Sigmoid colon (tissue), 7 donors: ENCODE results near the gene PSMB11. TPM values are rescaled to one million over a fixed set of nuclear protein-coding genes. Genes with fewer than 3 reads are reported as not detected.

ENCODE experiments used
- DNase-seq: peaks from one replicate; pipeline ENCODE4 v3.0.0-alpha.2; 2019
- H3K27ac ChIP-seq, 4 donors: fragments of 200-600 bp; sonication (generic); one replicate each; pipeline ENCODE4 v1.5.1; 2016 to 2019; ENCODE audit warnings: mild to moderate bottlenecking in 1 of 4
- H3K27me3 ChIP-seq, 3 donors: fragments of 200-600 bp; sonication (generic); one replicate each; pipeline ENCODE4 v1.5.1; 2019; ENCODE audit warnings: mild to moderate bottlenecking in 1 of 3
- H3K36me3 ChIP-seq, 4 donors: fragments of 200-600 bp; sonication (generic); one replicate each; pipeline ENCODE4 v1.5.1; 2016 to 2019
- H3K4me1 ChIP-seq, 4 donors: fragments of 200-600 bp; sonication (generic); one replicate each; pipeline ENCODE4 v1.5.1; 2017 to 2019
- H3K4me3 ChIP-seq, 4 donors: fragments of 200-600 bp; sonication (generic); one replicate each; pipeline ENCODE4 v1.5.1; 2017 to 2019; ENCODE audit warnings: mild to moderate bottlenecking in 2 of 4, moderate library complexity in 1 of 4
- H3K9me3 ChIP-seq, 4 donors: fragments of 200-600 bp in 3 of 4; sonication (generic) in 3 of 4; one replicate each; pipeline versions ENCODE4 v1.5.1 to v1.6.1; 2013 to 2019
- CTCF ChIP-seq, 4 experiments: fragments of 450-650 bp in 3 of 4; fragments of 200-600 bp in 1 of 4; IDR thresholded peaks; one replicate each; pipeline ENCODE4 v1.5.1; 2016 to 2019; ENCODE audit warnings: antibody characterized with exemption in 4 of 4, mild to moderate bottlenecking in 3 of 4, moderate library complexity in 2 of 4
- EP300 ChIP-seq, 4 donors: sonication (generic); formaldehyde crosslinking; IDR thresholded peaks; one replicate each; pipeline ENCODE4 v1.6.1; 2017; ENCODE audit warnings: antibody characterized with exemption in 4 of 4
- POLR2A ChIP-seq, 2 donors: fragments of 450-650 bp; IDR thresholded peaks; one replicate each; pipeline ENCODE4 v1.6.1; 2016; ENCODE audit warnings: antibody characterized with exemption in 2 of 2, mild to moderate bottlenecking in 2 of 2, moderate library complexity in 2 of 2
- POLR2AphosphoS5 ChIP-seq, 4 donors: sonication (generic); formaldehyde crosslinking; IDR thresholded peaks; one replicate each; pipeline ENCODE4 v1.6.1; 2017; ENCODE audit warnings: antibody characterized with exemption in 4 of 4
- WGBS, 2 donors: extraction: QIAGEN DNeasy Blood & Tissue Kit; methylation state at CpG; one replicate each; pipeline ENCODE4 v1.1.7; 2013; 5-methylcytosine and 5-hydroxymethylcytosine counted together
- intact Hi-C: fragments of 100-400 bp; cut with DNase I; formaldehyde crosslinking; loops from one replicate; pipeline ENCODE4 v1.15.1; 2023
- polyA plus RNA-seq, 3 donors: library from polyadenylated mRNA; stranded (reverse); fragments of 200-250 nt; gene quantifications; one replicate each; pipeline ENCODE4 v1.2.3, GENCODE V29; 2013
- total RNA-seq, 4 donors: library from RNA; depleted of rRNA; stranded (reverse); fragments of >200 nt; gene quantifications; one replicate each; pipeline ENCODE4 v1.1.0, GENCODE V29; 2016
- donor health status: healthy with polysubstance abuse.
- donor health status: Bipolar disorder and iron deficiency.
- donor health status: healthy.

PSMB11 gene
- total and polyA plus RNA-seq, 7 donors = 0.06 to 0.41 TPM; not detected in 5

- WGBS, 2 donors = 57 to 81% methylated on average over 2 of the region's 2 CpGs
- H3K27ac ChIP-seq = peak overlapping the region in 2 of 4 donors; percentile 97 to 99
- no peak for DNase-seq
- peaks cover 0 to 44% (median 38%) of the 10 kb centered on the region in 4 donors for H3K4me1 ChIP-seq
- TF ChIP-seq POLR2AphosphoS5 (IDR thresholded peaks at IDR 0.05) = no peak
- no peak for TF ChIP-seq CTCF (IDR thresholded peaks at IDR 0.05)
- TF ChIP-seq EP300 (IDR thresholded peaks at IDR 0.05) = no peak
- TF ChIP-seq POLR2A (IDR thresholded peaks at IDR 0.05) = no peak
- peaks cover 14 to 57% (median 31%) of the 10 kb centered on the region in 4 donors for H3K36me3 ChIP-seq
- no peaks in the 10 kb centered on the region for H3K27me3 ChIP-seq
- H3K9me3 ChIP-seq = no peaks in the 10 kb centered on the region
- intact Hi-C loops = loop anchor here (10.0 kb wide), 2 partner anchors 211 to 461 kb away; partner anchors contain the start of genes BCL2L2, PPP1R3E, THTPA and ZFHX2
- H3K4me3 ChIP-seq = peak overlapping the region in 3 of 4 donors; percentile 79 to 93 (median 87)
Measured at GRCh38 chr14:23093526-23093925, 51.5 kb downstream of the PSMB11 start.

Other genes with a start within 250 kb of the PSMB11 start
- 10 to 100 TPM; 16.1 to 23.5 (median 16.5) TPM for gene SLC7A7, start 226.8 kb upstream of the PSMB11 start, total RNA-seq
- 10 to 100 TPM; 15.6 to 22.7 (median 16.4) TPM for gene SLC7A7, start 226.8 kb upstream of the PSMB11 start, polyA plus RNA-seq
- 100 to 1,000 TPM in 1 of 4 donors, 10 to 100 TPM in 3; 54.6 to 333 (median 58.3) TPM for gene MRPL52, start 212.3 kb upstream of the PSMB11 start, total RNA-seq
- gene MRPL52, start 212.3 kb upstream of the PSMB11 start, polyA plus RNA-seq = 100 to 1,000 TPM in 2 of 3 donors, 10 to 100 TPM in 1; 64.3 to 117 (median 105) TPM
- gene MMP14, start 205.6 kb upstream of the PSMB11 start, total RNA-seq = 100 to 1,000 TPM in 3 of 4 donors, 10 to 100 TPM in 1; 86.6 to 140 (median 115) TPM
- 10 to 100 TPM; 21.0 to 85.4 (median 33.5) TPM for gene MMP14, start 205.6 kb upstream of the PSMB11 start, polyA plus RNA-seq
- gene LRP10, start 170.5 kb upstream of the PSMB11 start, total RNA-seq = 100 to 1,000 TPM in 2 of 4 donors, 10 to 100 TPM in 2; 75.3 to 124 (median 95.1) TPM
- 100 to 1,000 TPM in 1 of 3 donors, 10 to 100 TPM in 2; 34.4 to 139 (median 42.6) TPM for gene LRP10, start 170.5 kb upstream of the PSMB11 start, polyA plus RNA-seq
- 1 to 10 TPM in 1 of 4 donors, under 1 TPM in 2, not detected in 1; 0.71 to 1.4 (median 0.81) TPM for gene REM2, start 159.0 kb upstream of the PSMB11 start, total RNA-seq
- gene REM2, start 159.0 kb upstream of the PSMB11 start, polyA plus RNA-seq = under 1 TPM in 2 of 3 donors, not detected in 1; 0.60 to 0.96 TPM
- 1,000 to 10,000 TPM in 1 of 4 donors, 100 to 1,000 TPM in 3; 356 to 5,076 (median 594) TPM for gene RBM23, start 123.1 kb upstream of the PSMB11 start, total RNA-seq
- 10 to 100 TPM; 31.8 to 46.5 (median 40.8) TPM for gene RBM23, start 123.1 kb upstream of the PSMB11 start, polyA plus RNA-seq
- 10 to 100 TPM; 33.3 to 61.7 (median 44.7) TPM for gene PRMT5, start 112.8 kb upstream of the PSMB11 start, total RNA-seq
- 10 to 100 TPM; 33.3 to 66.7 (median 55.4) TPM for gene PRMT5, start 112.8 kb upstream of the PSMB11 start, polyA plus RNA-seq
- 10 to 100 TPM; 28.1 to 82.6 (median 59.8) TPM for gene HAUS4, start 85.1 kb upstream of the PSMB11 start, total RNA-seq
- 10 to 100 TPM; 37.8 to 46.7 (median 44.9) TPM for gene HAUS4, start 85.1 kb upstream of the PSMB11 start, polyA plus RNA-seq
- 1 to 10 TPM; 5.0 to 5.5 (median 5.1) TPM for gene AJUBA, start 59.7 kb upstream of the PSMB11 start, total RNA-seq
- 1 to 10 TPM in 2 of 3 donors, under 1 TPM in 1; 0.23 to 7.8 (median 6.0) TPM for gene AJUBA, start 59.7 kb upstream of the PSMB11 start, polyA plus RNA-seq
- gene C14orf93, start 32.1 kb upstream of the PSMB11 start, total RNA-seq = 10 to 100 TPM in 3 of 4 donors, 1 to 10 TPM in 1; 8.9 to 19.9 (median 12.9) TPM
- gene C14orf93, start 32.1 kb upstream of the PSMB11 start, polyA plus RNA-seq = 10 to 100 TPM in 2 of 3 donors, 1 to 10 TPM in 1; 7.4 to 11.9 (median 10.2) TPM
- 100 to 1,000 TPM; 113 to 179 (median 135) TPM for gene PSMB5, start 7.3 kb upstream of the PSMB11 start, total RNA-seq
- gene PSMB5, start 7.3 kb upstream of the PSMB11 start, polyA plus RNA-seq = 100 to 1,000 TPM; 132 to 145 (median 141) TPM
- gene CDH24, start 15.3 kb downstream of the PSMB11 start, total RNA-seq = 1 to 10 TPM; 2.0 to 7.5 (median 2.8) TPM
- gene CDH24, start 15.3 kb downstream of the PSMB11 start, polyA plus RNA-seq = 1 to 10 TPM in 1 of 3 donors, under 1 TPM in 2; 0.46 to 5.4 (median 0.60) TPM
- gene ACIN1, start 52.9 kb downstream of the PSMB11 start, total RNA-seq = 100 to 1,000 TPM in 1 of 4 donors, 10 to 100 TPM in 3; 79.9 to 129 (median 93.9) TPM
- 100 to 1,000 TPM in 1 of 3 donors, 10 to 100 TPM in 2; 37.8 to 114 (median 40.9) TPM for gene ACIN1, start 52.9 kb downstream of the PSMB11 start, polyA plus RNA-seq
- 10 to 100 TPM; 22.4 to 38.9 (median 30.1) TPM for gene C14orf119, start 53.3 kb downstream of the PSMB11 start, total RNA-seq
- 10 to 100 TPM; 49.2 to 94.3 (median 50.0) TPM for gene C14orf119, start 53.3 kb downstream of the PSMB11 start, polyA plus RNA-seq
- gene CIROP, start 62.8 kb downstream of the PSMB11 start, total RNA-seq = under 1 TPM in 1 of 4 donors, not detected in 3; 0.27 TPM
- gene CIROP, start 62.8 kb downstream of the PSMB11 start, polyA plus RNA-seq = not detected
- under 1 TPM in 1 of 4 donors, not detected in 3; 0.68 TPM for gene CEBPE, start 77.0 kb downstream of the PSMB11 start, total RNA-seq
- gene CEBPE, start 77.0 kb downstream of the PSMB11 start, polyA plus RNA-seq = under 1 TPM in 1 of 3 donors, not detected in 2; 0.28 TPM
- gene SLC7A8, start 141.4 kb downstream of the PSMB11 start, total RNA-seq = 10 to 100 TPM in 3 of 4 donors, 1 to 10 TPM in 1; 9.9 to 19.7 (median 14.1) TPM
- gene SLC7A8, start 141.4 kb downstream of the PSMB11 start, polyA plus RNA-seq = 10 to 100 TPM in 2 of 3 donors, 1 to 10 TPM in 1; 5.5 to 24.7 (median 13.2) TPM
- gene RNF212B, start 195.7 kb downstream of the PSMB11 start, total RNA-seq = not detected
- not detected for gene RNF212B, start 195.7 kb downstream of the PSMB11 start, polyA plus RNA-seq
- gene HOMEZ, start 243.9 kb downstream of the PSMB11 start, total RNA-seq = 10 to 100 TPM in 1 of 4 donors, 1 to 10 TPM in 3; 5.4 to 10.5 (median 6.1) TPM
- 10 to 100 TPM in 1 of 3 donors, 1 to 10 TPM in 2; 6.0 to 12.0 (median 6.5) TPM for gene HOMEZ, start 243.9 kb downstream of the PSMB11 start, polyA plus RNA-seq